ENCODE results near the gene ITGB5.

The ITGB5 gene

GRCh38 chr3:124860599-124860998 is 26.6 kb downstream of the ITGB5 start:
- no peak for DNase-seq (ENCODE audit: low read depth in 2 of 2)

DNA sequence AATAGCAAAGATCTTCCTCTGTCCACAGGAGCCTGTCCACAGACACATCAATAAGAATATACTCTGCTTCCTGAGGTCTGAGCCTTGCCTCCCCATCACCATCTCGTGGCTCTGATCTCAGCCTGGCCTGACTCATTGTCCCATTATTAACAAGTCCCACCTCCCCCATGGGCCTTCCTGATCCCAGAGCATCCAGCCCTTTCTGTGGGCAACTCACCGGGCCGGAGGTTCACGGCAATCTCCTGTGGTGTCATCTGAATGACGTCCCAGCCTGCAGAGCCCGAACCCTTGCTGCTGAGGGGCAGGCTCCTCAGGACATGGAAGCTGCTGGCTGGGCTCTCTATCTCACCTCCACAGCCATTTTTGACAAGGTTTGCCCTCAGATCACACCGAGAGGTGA is 28.1 kb downstream of the ITGB5 start:
- DNase-seq (ENCODE audit: low read depth in 2 of 2): no peak

GRCh38 chr3:124858275-124858674 is 28.9 kb downstream of the ITGB5 start:
- no peak for DNase-seq (ENCODE audit: low read depth in 2 of 2)

DNA sequence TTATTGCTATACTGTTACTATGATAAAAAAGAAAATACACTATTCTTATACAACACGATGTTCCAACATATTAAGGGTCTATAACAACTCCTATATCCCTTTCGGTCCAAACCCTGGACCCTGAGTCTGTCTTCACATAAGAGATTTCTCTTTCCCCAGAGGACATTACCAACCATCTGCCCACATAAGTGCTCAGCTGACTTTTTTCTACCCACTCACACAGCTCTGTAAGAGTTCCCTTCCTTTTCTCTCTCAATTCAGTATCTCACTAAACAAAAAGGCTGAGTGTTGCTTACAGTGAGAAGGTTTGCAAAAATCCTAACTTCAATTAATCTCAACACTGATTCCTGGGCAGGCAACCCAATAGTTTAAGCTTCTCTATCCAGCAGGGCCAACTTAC is 30.5 kb downstream of the ITGB5 start:
- no peak for DNase-seq (ENCODE audit: low read depth in 2 of 2)

- DNase-seq (ENCODE audit: low read depth in 2 of 2): no peak
These were observed 33.2 kb downstream of the ITGB5 start for GRCh38 chr3:124854009-124854408.

DNA sequence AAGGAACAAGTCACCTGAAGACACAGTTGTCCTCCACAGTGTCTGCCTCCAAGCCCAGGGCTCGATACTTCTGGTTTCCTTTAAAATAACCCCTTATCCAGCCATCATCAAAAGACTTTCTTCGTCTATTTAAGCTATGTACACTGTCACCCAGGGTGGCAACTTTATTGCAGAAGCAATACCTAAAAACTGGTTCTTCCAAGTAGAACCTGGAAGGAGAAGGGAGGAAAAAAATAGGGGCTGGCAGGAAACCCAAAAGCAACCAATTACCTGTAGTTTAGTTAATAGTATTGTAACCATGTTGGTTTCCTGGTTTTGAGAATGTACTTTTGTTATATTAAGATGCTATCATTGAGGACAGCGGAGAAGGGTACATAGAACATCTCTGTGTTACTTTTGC is 33.7 kb downstream of the ITGB5 start:
- DNase-seq (ENCODE audit: low read depth in 2 of 2): no peak

DNA sequence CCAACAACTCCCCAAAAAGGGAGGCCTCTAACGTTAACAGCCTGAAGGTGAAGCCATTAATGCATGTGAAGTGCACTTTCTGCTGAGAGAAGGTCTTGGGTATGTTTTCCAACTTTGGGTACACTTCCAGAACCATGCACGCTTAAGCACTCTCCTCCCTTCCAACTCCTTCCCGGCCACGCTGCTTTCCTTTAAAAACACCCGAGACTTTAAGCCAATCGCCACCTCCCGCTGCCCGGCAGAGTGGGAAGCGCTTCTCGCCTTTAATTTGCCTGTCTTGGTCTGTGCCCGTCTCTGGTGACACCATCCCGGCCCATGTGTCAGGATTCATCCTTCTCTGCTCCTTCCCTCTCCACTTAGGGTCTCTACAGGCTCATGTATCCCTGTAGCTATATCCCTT is 35.3 kb downstream of the ITGB5 start:
- DNase-seq (ENCODE audit: low read depth in 2 of 2): no peak

DNA sequence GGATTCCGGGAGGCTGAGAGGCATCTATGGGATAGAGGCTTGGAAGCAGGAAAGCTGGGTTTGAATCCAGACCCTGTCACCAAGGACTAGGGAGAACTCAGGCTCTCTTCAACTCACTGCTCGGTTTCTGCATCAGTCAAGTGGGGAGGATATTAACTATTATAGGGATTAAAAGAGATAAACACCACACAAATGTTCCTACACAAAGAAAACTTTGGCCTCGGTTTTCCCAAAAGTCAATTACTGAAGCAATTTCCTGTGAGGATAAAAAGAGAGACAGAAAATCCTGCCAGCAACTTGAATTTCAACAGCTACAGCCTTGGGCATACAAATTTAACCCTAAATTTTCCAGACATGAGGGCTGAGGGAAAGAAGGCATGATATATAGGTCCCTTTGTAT is 36.0 kb downstream of the ITGB5 start:
- DNase-seq (ENCODE audit: low read depth in 2 of 2): no peak

GRCh38 chr3:124850633-124851032 is 36.5 kb downstream of the ITGB5 start:
- no peak for DNase-seq (ENCODE audit: low read depth in 2 of 2)

DNA sequence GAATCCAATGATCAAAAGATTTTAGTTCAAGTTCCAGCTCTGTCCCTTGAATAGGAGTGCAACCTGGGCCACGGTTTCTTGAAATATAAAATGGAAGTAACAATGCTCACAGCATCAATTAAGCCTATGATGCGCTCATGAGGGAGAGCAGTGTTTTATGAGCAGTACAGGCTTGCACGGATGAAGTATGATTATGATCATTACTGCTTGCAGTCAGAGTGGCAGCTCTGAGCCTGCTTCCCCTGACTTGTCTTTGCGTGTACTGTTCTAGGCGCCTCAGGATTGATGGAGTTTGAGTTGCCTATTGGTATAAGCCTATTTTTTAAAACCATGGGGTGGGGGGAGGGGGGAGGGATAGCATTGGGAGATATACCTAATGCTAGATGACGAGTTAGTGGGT is 37.0 kb downstream of the ITGB5 start:
- no peak for DNase-seq (ENCODE audit: low read depth in 2 of 2)

GRCh38 chr3:124848300-124848699 is 38.9 kb downstream of the ITGB5 start:
- DNase-seq (ENCODE audit: low read depth in 2 of 2): no peak

GRCh38 chr3:124847863-124848262 is 39.3 kb downstream of the ITGB5 start:
- no peak for DNase-seq (ENCODE audit: low read depth in 2 of 2)

DNA sequence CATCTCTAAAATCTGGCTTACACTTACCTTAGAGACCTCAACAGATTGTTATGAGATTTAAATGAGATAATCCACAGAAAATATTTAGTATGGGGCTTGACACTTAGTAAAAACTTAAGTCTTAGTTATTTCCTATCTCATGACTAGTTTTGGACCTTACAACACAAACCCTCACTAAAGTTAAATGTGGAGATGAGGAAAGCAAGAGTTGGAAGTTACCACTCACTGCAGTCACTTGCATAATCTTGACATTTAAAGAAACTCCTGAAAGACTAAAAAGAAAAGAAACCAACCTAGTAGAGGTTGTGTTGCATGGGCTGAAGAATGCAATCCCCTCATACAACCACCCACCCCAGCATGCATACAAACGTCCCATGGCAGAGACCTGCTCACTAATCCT is 40.1 kb downstream of the ITGB5 start:
- DNase-seq (ENCODE audit: low read depth in 2 of 2): no peak

GRCh38 chr3:124846189-124846588 is 41.0 kb downstream of the ITGB5 start:
- DNase-seq (ENCODE audit: low read depth in 2 of 2): no peak

- DNase-seq (ENCODE audit: low read depth in 2 of 2): no peak
These were observed 41.8 kb downstream of the ITGB5 start for GRCh38 chr3:124845406-124845805.

GRCh38 chr3:124843506-124844177 is 43.5 kb downstream of the ITGB5 start:
- no peak for DNase-seq (ENCODE audit: low read depth in 2 of 2)

GRCh38 chr3:124843047-124843446 is 44.1 kb downstream of the ITGB5 start:
- DNase-seq (ENCODE audit: low read depth in 2 of 2): no peak

- no peak for DNase-seq (ENCODE audit: low read depth in 2 of 2)
These were observed 45.6 kb downstream of the ITGB5 start for GRCh38 chr3:124841517-124841916.

DNA sequence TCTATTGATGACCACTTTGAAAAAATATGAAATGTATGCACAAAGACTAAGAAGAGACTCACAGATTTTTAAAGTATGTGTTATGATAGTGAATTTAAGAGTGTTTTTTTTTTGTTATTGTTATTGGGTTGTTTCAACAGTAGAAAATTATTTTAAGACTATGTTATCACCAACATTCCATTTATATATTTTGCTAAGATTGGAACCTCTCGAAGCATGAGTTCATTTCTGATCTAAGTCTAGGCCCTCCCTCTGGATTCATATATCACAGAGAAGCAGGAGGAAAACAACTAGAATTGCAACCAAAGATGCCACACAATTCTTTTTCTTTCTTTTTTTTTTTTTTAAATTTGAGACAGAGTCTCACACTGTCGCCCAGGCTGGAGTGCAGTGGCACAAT is 46.8 kb downstream of the ITGB5 start:
- no peak for DNase-seq (ENCODE audit: low read depth in 2 of 2)

GRCh38 chr3:124839896-124840295 is 47.3 kb downstream of the ITGB5 start:
- DNase-seq (ENCODE audit: low read depth in 2 of 2): no peak

GRCh38 chr3:124838963-124839362 is 48.2 kb downstream of the ITGB5 start:
- DNase-seq (ENCODE audit: low read depth in 2 of 2): no peak

GRCh38 chr3:124837730-124838186 is 49.4 kb downstream of the ITGB5 start:
- DNase-seq (ENCODE audit: low read depth in 2 of 2): no peak

DNA sequence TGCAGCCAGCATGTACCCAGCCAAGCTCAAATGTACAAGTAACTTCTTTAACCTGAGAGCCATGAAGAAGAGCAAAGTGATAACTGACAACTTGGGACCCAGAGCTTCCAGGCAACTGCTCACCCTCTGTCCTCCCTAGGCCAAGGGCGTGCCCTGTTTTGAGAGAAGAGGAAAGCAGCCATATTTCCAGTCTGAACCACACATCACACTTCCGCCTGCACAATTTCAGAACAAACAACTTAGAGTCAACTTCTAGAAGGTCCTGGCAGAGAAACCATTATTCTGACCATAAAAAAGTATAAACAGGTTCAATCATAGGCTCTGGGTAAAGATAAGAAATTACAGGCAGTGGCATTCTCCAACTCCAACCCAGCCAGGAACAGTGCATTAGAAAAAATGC is 50.1 kb downstream of the ITGB5 start:
- no peak for DNase-seq (ENCODE audit: low read depth in 2 of 2)

GRCh38 chr3:124836448-124836847 is 50.7 kb downstream of the ITGB5 start:
- DNase-seq (ENCODE audit: low read depth in 2 of 2): no peak
